Measurements from ENCODE around the gene PLAU. TPM values are rescaled to one million over a fixed set of nuclear protein-coding genes. Genes with fewer than 3 reads are reported as not detected.

PLAU gene
- total and polyA plus RNA-seq, 7 donors, result 3.8 to 18.2 (median 7.6) TPM

DNA sequence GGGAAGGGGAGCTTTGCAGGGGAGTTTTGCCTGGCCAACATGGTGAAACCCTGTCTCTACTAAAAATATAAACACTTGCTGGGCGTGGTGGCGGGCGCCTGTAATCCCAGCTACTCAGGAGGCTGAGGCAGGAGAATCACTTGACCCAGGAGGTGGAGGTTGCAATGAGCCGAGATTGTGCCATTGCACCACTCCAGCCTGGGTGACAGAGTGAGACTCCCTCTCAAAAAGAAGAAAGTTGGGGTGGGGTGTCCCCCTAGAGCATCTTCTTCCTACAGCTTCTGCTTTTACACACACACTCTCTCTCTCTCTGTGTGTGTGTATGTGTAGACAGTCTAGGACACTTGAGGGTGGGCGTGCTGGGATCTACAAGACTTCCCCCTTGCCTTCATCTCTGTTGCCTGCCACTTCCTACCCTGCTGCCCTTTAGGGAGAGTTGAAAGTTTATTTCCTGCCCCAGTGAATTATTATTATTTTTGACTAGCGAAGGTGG lies 21.7 kb downstream of the PLAU start:
- no peak overlapping the region for H3K27ac ChIP-seq

DNA sequence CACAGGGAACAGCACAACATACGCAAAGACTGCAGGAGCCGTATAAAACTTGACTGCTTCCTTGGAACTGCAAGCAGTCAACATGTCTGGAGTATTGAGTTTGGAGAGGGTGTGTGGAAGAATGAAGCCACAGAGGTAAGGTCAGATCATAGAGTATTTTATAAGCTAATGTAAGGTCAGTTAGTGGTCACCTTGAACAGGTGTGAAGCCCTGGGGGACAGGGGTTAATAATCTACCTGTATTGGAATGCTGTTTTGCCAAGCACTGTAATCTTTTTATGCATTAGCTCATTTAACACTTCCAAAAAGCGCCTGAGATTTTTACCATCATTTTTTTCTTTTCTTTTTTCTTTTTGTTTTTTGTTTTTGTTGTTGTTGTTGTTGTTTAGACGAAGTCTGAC lies 23.1 kb downstream of the PLAU start:
- Histone ChIP-seq H3K9me3 (no peaks in the 10 kb centered on the region), H3K4me1 (peaks cover 3% of the 10 kb centered on the region), H3K27ac (no peak overlapping the region), H3K27me3 (ENCODE audit: insufficient read depth in 3 of 3, low read length in 2 of 3) (no peaks in the 10 kb centered on the region), H3K36me3 (ENCODE audit: insufficient read depth in 1 of 2, low read depth in 1 of 2) (no peaks in the 10 kb centered on the region), H3K4me3 (no peak overlapping the region)
- no peak for DNase-seq
- whole genome bisulfite sequencing, 3 donors, result 93 to 96% (median 93%) methylated on average over 4 of the region's 4 CpGs
- ATAC-seq, result no peak
- intact Hi-C loops (cut with DNase I), result loop anchor here in 1 of 2 donors (10.0 kb wide), 1 partner anchor 99 kb away; no protein-coding TSS in a partner anchor
- TF ChIP-seq, protein P1, sequence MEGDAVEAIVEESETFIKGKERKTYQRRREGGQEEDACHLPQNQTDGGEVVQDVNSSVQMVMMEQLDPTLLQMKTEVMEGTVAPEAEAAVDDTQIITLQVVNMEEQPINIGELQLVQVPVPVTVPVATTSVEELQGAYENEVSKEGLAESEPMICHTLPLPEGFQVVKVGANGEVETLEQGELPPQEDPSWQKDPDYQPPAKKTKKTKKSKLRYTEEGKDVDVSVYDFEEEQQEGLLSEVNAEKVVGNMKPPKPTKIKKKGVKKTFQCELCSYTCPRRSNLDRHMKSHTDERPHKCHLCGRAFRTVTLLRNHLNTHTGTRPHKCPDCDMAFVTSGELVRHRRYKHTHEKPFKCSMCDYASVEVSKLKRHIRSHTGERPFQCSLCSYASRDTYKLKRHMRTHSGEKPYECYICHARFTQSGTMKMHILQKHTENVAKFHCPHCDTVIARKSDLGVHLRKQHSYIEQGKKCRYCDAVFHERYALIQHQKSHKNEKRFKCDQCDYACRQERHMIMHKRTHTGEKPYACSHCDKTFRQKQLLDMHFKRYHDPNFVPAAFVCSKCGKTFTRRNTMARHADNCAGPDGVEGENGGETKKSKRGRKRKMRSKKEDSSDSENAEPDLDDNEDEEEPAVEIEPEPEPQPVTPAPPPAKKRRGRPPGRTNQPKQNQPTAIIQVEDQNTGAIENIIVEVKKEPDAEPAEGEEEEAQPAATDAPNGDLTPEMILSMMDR (IDR thresholded peaks at IDR 0.05), result no peak

More for the DNA sequence above, 21.7 kb downstream of the PLAU start:
- Histone ChIP-seq H3K36me3 (ENCODE audit: insufficient read depth in 1 of 2, low read depth in 1 of 2) (no peaks in the 10 kb centered on the region), H3K4me1 (no peaks in the 10 kb centered on the region), H3K4me3 (no peak overlapping the region), H3K27me3 (ENCODE audit: insufficient read depth in 3 of 3, low read length in 2 of 3) (no peaks in the 10 kb centered on the region), H3K9me3 (no peaks in the 10 kb centered on the region)
- TF ChIP-seq, protein P1 (IDR thresholded peaks at IDR 0.05), result no peak
- WGBS, 3 donors, result 96% methylated on average over 6 of the region's 6 CpGs
- DNase-seq, result no peak
- intact Hi-C loops (cut with DNase I), result loop anchor here in 1 of 2 donors (10.0 kb wide), 1 partner anchor 98 kb away; no protein-coding TSS in a partner anchor
- ATAC-seq, result no peak

DNA sequence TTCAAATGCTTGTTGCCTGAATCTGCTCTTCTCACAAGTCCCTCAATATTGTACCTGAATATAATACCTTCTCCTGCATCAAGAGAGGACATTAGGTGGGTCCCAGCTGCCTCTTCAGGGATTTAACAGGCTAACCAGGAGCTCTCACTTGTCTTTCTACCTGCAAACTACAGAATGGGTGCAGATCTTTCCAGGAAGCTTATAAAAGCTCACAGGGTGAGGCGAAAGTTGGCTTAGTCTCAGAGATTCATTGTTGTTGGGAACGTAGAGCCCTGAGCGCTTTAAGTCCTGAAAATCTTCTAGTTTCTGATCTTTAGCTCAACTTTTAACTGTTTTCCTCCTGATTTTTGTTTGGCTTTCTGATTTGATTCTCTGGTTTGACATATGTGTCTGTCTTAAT lies 25.0 kb downstream of the PLAU start:
- ATAC-seq, result no peak
- TF ChIP-seq, protein P1 (IDR thresholded peaks at IDR 0.05), result no peak
- no peak for DNase-seq
- no peak overlapping the region for H3K27ac ChIP-seq
- intact Hi-C loops (cut with DNase I), result loop anchor here (5.0 to 10.0 kb wide), 2 partner anchors 34 to 101 kb away; no protein-coding TSS in a partner anchor
- H3K27me3 ChIP-seq (ENCODE audit: insufficient read depth in 3 of 3, low read length in 2 of 3), result no peaks in the 10 kb centered on the region
- H3K36me3 ChIP-seq (ENCODE audit: insufficient read depth in 1 of 2, low read depth in 1 of 2), result no peaks in the 10 kb centered on the region
- peaks cover 8% of the 10 kb centered on the region for H3K4me1 ChIP-seq
- 61 to 69% (median 64%) methylated on average over 3 of the region's 3 CpGs for WGBS, 3 donors
- H3K9me3 ChIP-seq, result no peaks in the 10 kb centered on the region
- H3K4me3 ChIP-seq, result no peak overlapping the region

DNA sequence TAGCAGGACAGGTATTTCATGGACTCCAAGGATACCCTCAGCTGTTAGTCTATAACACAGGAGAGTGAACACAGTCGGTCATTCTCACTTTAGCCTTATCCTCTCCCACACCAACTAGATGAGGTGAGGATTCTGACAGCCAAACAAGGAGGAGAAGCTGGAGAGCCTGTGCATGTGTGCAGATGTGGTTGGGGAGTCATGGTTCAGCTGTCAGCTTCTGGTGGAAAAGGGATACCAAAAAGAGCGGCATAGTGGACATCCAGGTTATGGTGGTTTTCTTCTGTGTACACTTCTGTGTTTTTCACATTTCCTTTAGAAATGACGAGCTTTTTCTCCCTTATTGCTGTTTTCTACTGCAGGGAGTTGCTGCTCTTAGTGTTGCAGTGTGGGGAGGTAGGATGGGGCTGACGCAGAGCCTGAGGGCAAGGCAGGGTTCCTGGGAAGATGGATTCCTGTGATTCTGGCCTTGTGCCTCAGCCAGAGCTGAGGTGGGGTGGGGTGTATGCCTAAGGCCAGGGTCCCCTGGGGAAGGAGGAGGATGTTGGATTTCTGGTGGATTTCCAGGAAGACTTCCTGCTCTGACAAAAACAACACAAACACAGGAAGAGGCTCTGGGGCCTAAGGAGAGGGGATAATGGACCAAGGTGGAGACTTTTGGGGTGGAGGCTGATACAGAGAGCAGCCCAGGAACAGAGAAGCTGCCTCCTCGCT lies 26.6 kb downstream of the PLAU start:
- DNase-seq (peak; percentile 33 to 70), ATAC-seq (no peak)
- no peaks in the 10 kb centered on the region for H3K36me3 ChIP-seq (ENCODE audit: insufficient read depth in 1 of 2, low read depth in 1 of 2)
- peak overlapping the region; percentile 58 for H3K27ac ChIP-seq
- TF ChIP-seq, protein P1 (IDR thresholded peaks at IDR 0.05), result no peak
- no peak overlapping the region for H3K4me3 ChIP-seq
- no peaks in the 10 kb centered on the region for H3K27me3 ChIP-seq (ENCODE audit: insufficient read depth in 3 of 3, low read length in 2 of 3)
- H3K9me3 ChIP-seq, result no peaks in the 10 kb centered on the region
- WGBS, 3 donors, result 61 to 63% (median 63%) methylated on average over 5 of the region's 5 CpGs
- peaks cover 19% of the 10 kb centered on the region for H3K4me1 ChIP-seq
- intact Hi-C loops (cut with DNase I), result loop anchor here (5.0 to 10.0 kb wide), 2 partner anchors 35 to 103 kb away; no protein-coding TSS in a partner anchor

Measured in psoas muscle (tissue), 8 donors.